Vagina (tissue), 2 donors: ENCODE measurements around the gene P2RX5.

Experiments
- CTCF ChIP-seq, 3 experiments: fragments of 450-650 bp in 2 of 3; fragments of 200-600 bp in 1 of 3; sonication (generic) in 1 of 3; IDR thresholded peaks; one replicate each; pipeline ENCODE4 v1.5.1; 2017 to 2019; ENCODE audit warnings: antibody characterized with exemption in 3 of 3, mild to moderate bottlenecking in 2 of 3, moderate library complexity in 2 of 3
- POLR2A ChIP-seq, 2 donors: fragments of 450-650 bp; IDR thresholded peaks; one replicate each; pipeline ENCODE4 v1.6.1; 2017; ENCODE audit warnings: antibody characterized with exemption in 2 of 2, mild to moderate bottlenecking in 2 of 2, moderate library complexity in 2 of 2

GRCh38 chr17:3715296-3715695 lies 19.3 kb upstream of the P2RX5 start:
- TF ChIP-seq CTCF (IDR thresholded peaks at IDR 0.05), result no peak
- TF ChIP-seq POLR2A (IDR thresholded peaks at IDR 0.05), result no peak
